Endothelial cell of umbilical vein (primary cell): Measurements from ENCODE around the gene SFXN3.

Source experiments
- EZH2 ChIP-seq: IDR thresholded peaks from 2 replicates; pipeline ENCODE4 v1.6.1; 2012; ENCODE audit warnings: borderline replicate concordance, low read depth, mild to moderate bottlenecking, moderate library complexity, low read length, inconsistent platforms; ENCODE audit not compliant: severe bottlenecking
- FOS ChIP-seq: IDR thresholded peaks from 2 replicates; pipeline ENCODE4 v1.6.1; 2011; ENCODE audit warnings: mild to moderate bottlenecking, low read length, moderate library complexity, borderline replicate concordance; ENCODE audit not compliant: insufficient read depth
- GATA2 ChIP-seq: IDR thresholded peaks from 2 replicates; pipeline ENCODE4 v1.7.0; 2011; ENCODE audit warnings: low read depth, mild to moderate bottlenecking, moderate library complexity, mixed read lengths, low read length; ENCODE audit not compliant: insufficient read length, insufficient read depth
- JUN ChIP-seq: IDR thresholded peaks from 2 replicates; pipeline ENCODE4 v1.6.1; 2011; ENCODE audit warnings: borderline replicate concordance, low read depth; ENCODE audit not compliant: insufficient read length, insufficient read depth
- MYC ChIP-seq: IDR thresholded peaks from one replicate; pipeline ENCODE4 v1.6.1; 2011; ENCODE audit warnings: mild to moderate bottlenecking, low read depth, low read length
- POLR2A ChIP-seq: IDR thresholded peaks from 2 replicates; pipeline ENCODE4 v1.6.1; 2012; ENCODE audit warnings: low read depth, mild to moderate bottlenecking, control low read depth, low read length
- POLR2AphosphoS5 ChIP-seq: IDR thresholded peaks from 2 replicates; pipeline ENCODE4 v1.6.1; 2012; ENCODE audit warnings: low read depth, mild to moderate bottlenecking, control low read depth, low read length, moderate library complexity; ENCODE audit not compliant: insufficient read depth
- TF ChIP-seq, protein P1 (sequence below), 2 donors: IDR thresholded peaks; 1 replicate in 1 of 2; 2 replicates in 1 of 2; pipeline ENCODE4 v1.5.1; 2011; ENCODE audit warnings: low read length in 2 of 2, mild to moderate bottlenecking in 2 of 2, moderate library complexity in 2 of 2, control low read depth in 1 of 2, inconsistent platforms in 1 of 2, low read depth in 1 of 2; ENCODE audit not compliant: insufficient read depth in 1 of 2; ENCODE audit errors: extremely low read depth in 1 of 2
- TF ChIP-seq, protein P2 (sequence below): IDR thresholded peaks from 2 replicates; pipeline ENCODE4 v1.6.1; 2011; ENCODE audit not compliant: insufficient read depth, insufficient read length

DNA sequence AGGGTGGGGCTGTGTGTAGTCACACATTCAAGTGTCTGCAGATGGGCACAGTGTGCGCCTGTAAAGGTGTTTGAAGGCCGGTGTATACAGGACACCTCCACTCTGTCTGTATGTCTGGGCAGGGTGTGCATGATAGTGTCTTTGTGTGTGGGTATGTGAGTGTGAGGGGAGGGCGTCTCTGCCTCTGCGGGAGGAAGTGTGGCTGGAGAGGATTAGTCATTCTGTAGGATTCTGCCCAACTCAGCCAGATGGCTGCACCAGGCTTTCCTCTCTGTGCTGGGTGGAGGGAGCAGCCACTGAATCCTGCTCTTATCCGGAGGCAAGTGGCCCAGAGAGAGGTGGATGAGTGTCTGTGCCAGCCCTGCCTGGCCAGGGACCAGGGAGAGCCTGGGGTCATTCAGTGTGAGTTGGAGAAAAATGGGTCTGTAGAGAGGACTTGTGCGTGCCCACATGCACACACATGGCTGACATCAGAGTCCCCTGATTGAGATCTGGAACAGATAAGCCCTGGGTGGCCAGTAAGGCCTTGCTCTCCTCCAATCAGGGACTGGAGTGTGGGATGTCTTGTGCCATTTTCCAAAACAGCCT is 1.7 kb downstream of the SFXN3 start:
- TF ChIP-seq, protein P1, sequence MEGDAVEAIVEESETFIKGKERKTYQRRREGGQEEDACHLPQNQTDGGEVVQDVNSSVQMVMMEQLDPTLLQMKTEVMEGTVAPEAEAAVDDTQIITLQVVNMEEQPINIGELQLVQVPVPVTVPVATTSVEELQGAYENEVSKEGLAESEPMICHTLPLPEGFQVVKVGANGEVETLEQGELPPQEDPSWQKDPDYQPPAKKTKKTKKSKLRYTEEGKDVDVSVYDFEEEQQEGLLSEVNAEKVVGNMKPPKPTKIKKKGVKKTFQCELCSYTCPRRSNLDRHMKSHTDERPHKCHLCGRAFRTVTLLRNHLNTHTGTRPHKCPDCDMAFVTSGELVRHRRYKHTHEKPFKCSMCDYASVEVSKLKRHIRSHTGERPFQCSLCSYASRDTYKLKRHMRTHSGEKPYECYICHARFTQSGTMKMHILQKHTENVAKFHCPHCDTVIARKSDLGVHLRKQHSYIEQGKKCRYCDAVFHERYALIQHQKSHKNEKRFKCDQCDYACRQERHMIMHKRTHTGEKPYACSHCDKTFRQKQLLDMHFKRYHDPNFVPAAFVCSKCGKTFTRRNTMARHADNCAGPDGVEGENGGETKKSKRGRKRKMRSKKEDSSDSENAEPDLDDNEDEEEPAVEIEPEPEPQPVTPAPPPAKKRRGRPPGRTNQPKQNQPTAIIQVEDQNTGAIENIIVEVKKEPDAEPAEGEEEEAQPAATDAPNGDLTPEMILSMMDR (IDR thresholded peaks at IDR 0.05; ENCODE audit: extremely low read depth in 1 of 2, insufficient read depth in 1 of 2, low read depth in 1 of 2, low read length in 2 of 2) = no peak
- TF ChIP-seq POLR2A (peak; percentile 78), MYC (peak; percentile 40), JUN (peak; percentile 68), EZH2 (no peak), FOS (peak; percentile 70), POLR2AphosphoS5 (peak; percentile 85), GATA2 (peak; percentile 93)
- TF ChIP-seq, protein P2, sequence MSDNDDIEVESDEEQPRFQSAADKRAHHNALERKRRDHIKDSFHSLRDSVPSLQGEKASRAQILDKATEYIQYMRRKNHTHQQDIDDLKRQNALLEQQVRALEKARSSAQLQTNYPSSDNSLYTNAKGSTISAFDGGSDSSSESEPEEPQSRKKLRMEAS = no peak
